Fibroblast of skin of back (primary cell): Measurements from ENCODE around the gene ACOT4. TPM values are rescaled to one million over a fixed set of nuclear protein-coding genes. Genes with fewer than 3 reads are reported as not detected.
"Not testable (repeated sequence)": the region's sequence is repeated elsewhere in the genome, so short reads cannot be mapped to it uniquely, and the experiment has no call there.

ENCODE experiments used
- DNase-seq: peaks from one replicate; pipeline ENCODE4 v3.0.0-alpha.2; 2013
- polyA plus RNA-seq, 2 experiments: library from polyadenylated mRNA; unstranded; fragments of 120-200 nt; gene quantifications; one replicate each; pipeline ENCODE4 v1.2.1, GENCODE V29; 2013; ENCODE audit not compliant: insufficient read length in 2 of 2

The ACOT4 gene
- polyA plus RNA-seq (2013, experiment 1 of 2; ENCODE audit: insufficient read length) = 0.49 TPM
- polyA plus RNA-seq (2013, experiment 2 of 2; ENCODE audit: insufficient read length) = 0.43 TPM

GRCh38 chr14:73591690-73592449 is at the start of gene ACOT4:
Gene ACOT4, plus strand, starts transcription at chr14:73591873. Its CDS starts 87 bp downstream, at chr14:73591960.
- DNase-seq = peak; percentile 21

GRCh38 chr14:73542961-73543360 is 48.7 kb upstream of the ACOT4 start:
- DNase-seq = not testable (repeated sequence)

- DNase-seq = not testable (repeated sequence)
These were observed 46.3 kb upstream of the ACOT4 start for GRCh38 chr14:73545353-73545752.

GRCh38 chr14:73549097-73549496 is 42.6 kb upstream of the ACOT4 start:
- DNase-seq = not testable (repeated sequence)

- DNase-seq = not testable (repeated sequence)
These were observed 41.7 kb upstream of the ACOT4 start for GRCh38 chr14:73549889-73550524.

GRCh38 chr14:73553845-73554244 is 37.8 kb upstream of the ACOT4 start:
- no peak for DNase-seq

GRCh38 chr14:73557201-73557600 is 34.5 kb upstream of the ACOT4 start:
- not testable (repeated sequence) for DNase-seq

- DNase-seq = not testable (repeated sequence)
These were observed 33.4 kb upstream of the ACOT4 start for GRCh38 chr14:73558238-73558637.

- not testable (repeated sequence) for DNase-seq
These were observed 29.4 kb upstream of the ACOT4 start for GRCh38 chr14:73562256-73562655.

GRCh38 chr14:73562696-73563095 is 29.0 kb upstream of the ACOT4 start:
- DNase-seq = not testable (repeated sequence)

- DNase-seq = not testable (repeated sequence)
These were observed 25.2 kb upstream of the ACOT4 start for GRCh38 chr14:73566431-73566830.

- not testable (repeated sequence) for DNase-seq
These were observed 24.7 kb upstream of the ACOT4 start for GRCh38 chr14:73566935-73567334.

- DNase-seq = no peak
These were observed 24.3 kb upstream of the ACOT4 start for GRCh38 chr14:73567358-73567757.

- DNase-seq = peak; percentile 48
These were observed 23.5 kb upstream of the ACOT4 start for GRCh38 chr14:73567951-73568885.

GRCh38 chr14:73568886-73569184 is 22.8 kb upstream of the ACOT4 start:
- DNase-seq = not testable (repeated sequence)

GRCh38 chr14:73569185-73569958 is 22.3 kb upstream of the ACOT4 start, which contains the start of gene ACOT2:
Gene ACOT2, plus strand, starts transcription at chr14:73569213. Its CDS starts 28 bp downstream, at chr14:73569241.
- DNase-seq = peak; percentile 94

- DNase-seq = peak; percentile 38
These were observed 20.8 kb upstream of the ACOT4 start for GRCh38 chr14:73570913-73571312.

GRCh38 chr14:73573034-73573433 is 18.6 kb upstream of the ACOT4 start:
- not testable (repeated sequence) for DNase-seq

- not testable (repeated sequence) for DNase-seq
These were observed 17.9 kb upstream of the ACOT4 start for GRCh38 chr14:73573740-73574139.

GRCh38 chr14:73574251-73574650 is 17.4 kb upstream of the ACOT4 start:
- DNase-seq = not testable (repeated sequence)

- DNase-seq = peak; percentile 3
These were observed 15.3 kb upstream of the ACOT4 start for GRCh38 chr14:73576391-73576790.

GRCh38 chr14:73577214-73577613 is 14.5 kb upstream of the ACOT4 start:
- DNase-seq = not testable (repeated sequence)
